NB4 (cell line): ENCODE data around the gene PERM1.

Experiments
- MYC ChIP-seq: IDR thresholded peaks from 2 replicates; pipeline ENCODE4 v1.6.1; 2011; ENCODE audit warnings: low read depth, low read length
- POLR2A ChIP-seq: IDR thresholded peaks from 2 replicates; pipeline ENCODE4 v1.6.1; 2011; ENCODE audit warnings: mild to moderate bottlenecking; ENCODE audit not compliant: insufficient read length; ENCODE audit errors: extremely low read depth
- TF ChIP-seq, protein P1 (sequence below): IDR thresholded peaks from one replicate; pipeline ENCODE4 v1.5.1; 2012; ENCODE audit warnings: low read depth, low read length
- TF ChIP-seq, protein P2 (sequence below): IDR thresholded peaks from 2 replicates; pipeline ENCODE4 v1.6.1; 2011; ENCODE audit warnings: low read depth, low read length

DNA sequence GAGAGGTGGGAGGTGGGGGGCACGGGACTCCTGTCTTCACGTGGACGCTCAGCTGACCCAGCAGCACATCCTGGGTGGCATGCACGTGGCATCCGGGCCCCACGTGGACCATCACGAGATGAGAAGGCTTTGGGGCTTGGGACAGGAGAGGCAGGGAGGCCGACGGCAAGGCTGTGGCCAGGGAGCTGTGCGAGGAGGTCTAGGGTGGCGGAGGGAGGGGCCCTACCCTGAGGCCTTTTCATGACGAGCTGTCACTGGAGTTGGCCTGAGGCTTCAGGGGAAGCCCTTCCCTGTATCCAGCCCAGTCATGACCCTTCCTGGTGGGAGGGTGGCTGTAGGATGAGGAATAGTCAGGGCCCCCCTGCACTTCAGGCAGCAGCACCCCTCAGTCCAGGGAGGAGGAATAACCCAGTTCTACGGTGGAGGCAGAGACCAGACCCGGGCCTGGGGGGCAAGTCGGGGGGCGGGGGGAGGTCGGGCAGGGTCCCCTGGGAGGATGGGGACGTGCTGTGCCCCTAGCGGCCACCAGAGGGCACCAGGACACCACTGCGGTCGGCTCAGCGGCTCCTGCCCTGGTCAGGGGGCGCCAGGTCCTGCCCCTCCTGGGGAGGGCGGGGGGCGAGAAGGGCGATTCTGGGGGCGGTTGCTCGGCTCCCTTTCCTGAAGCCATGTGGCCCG is 2.0 kb upstream of the PERM1 start:
- TF ChIP-seq, protein P1, sequence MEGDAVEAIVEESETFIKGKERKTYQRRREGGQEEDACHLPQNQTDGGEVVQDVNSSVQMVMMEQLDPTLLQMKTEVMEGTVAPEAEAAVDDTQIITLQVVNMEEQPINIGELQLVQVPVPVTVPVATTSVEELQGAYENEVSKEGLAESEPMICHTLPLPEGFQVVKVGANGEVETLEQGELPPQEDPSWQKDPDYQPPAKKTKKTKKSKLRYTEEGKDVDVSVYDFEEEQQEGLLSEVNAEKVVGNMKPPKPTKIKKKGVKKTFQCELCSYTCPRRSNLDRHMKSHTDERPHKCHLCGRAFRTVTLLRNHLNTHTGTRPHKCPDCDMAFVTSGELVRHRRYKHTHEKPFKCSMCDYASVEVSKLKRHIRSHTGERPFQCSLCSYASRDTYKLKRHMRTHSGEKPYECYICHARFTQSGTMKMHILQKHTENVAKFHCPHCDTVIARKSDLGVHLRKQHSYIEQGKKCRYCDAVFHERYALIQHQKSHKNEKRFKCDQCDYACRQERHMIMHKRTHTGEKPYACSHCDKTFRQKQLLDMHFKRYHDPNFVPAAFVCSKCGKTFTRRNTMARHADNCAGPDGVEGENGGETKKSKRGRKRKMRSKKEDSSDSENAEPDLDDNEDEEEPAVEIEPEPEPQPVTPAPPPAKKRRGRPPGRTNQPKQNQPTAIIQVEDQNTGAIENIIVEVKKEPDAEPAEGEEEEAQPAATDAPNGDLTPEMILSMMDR = peak; percentile 61
- TF ChIP-seq MYC = no peak
- TF ChIP-seq POLR2A = no peak
- TF ChIP-seq, protein P2, sequence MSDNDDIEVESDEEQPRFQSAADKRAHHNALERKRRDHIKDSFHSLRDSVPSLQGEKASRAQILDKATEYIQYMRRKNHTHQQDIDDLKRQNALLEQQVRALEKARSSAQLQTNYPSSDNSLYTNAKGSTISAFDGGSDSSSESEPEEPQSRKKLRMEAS = no peak
